ENCODE measurements around the gene ANO1.

Gene ANO1

DNA sequence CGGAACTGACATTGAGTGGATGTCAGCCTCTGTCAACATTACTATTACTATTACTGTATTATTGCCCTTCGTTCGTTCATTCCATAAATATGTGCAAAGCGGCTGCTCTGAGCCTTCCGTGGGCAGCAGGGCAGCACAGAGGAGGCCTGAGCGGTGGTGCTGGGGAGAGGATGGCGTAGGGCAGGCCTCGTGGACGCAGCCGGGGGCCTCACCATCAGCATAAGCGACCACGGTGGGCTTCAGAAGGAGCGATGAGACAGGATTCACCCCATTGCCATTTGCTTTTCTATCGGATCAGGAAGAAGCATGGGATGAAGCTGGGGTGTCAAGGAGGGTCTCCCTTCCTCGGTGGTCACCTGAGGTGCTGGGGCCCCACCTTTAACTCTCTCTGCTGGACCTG, 22.7 kb downstream of the ANO1 start:
- no peaks in the 10 kb centered on the region for H3K9me3 ChIP-seq (ENCODE audit: control insufficient read depth, low read length)
- no peak overlapping the region for H3K9ac ChIP-seq (ENCODE audit: low read length)
- H3K4me1 ChIP-seq (ENCODE audit: control insufficient read depth, insufficient read depth, low read length) = no peaks in the 10 kb centered on the region
- no peak overlapping the region for H3K4me3 ChIP-seq (ENCODE audit: low read length)
- peaks cover 46% of the 10 kb centered on the region for H3K27me3 ChIP-seq (replicated peaks; ENCODE audit: control insufficient read depth, insufficient read depth, low read length)
- DNase-seq (ENCODE audit: low read depth) = no peak
- no peaks in the 10 kb centered on the region for H3K36me3 ChIP-seq (ENCODE audit: control insufficient read depth, insufficient read depth, low read length, severe bottlenecking)

DNA sequence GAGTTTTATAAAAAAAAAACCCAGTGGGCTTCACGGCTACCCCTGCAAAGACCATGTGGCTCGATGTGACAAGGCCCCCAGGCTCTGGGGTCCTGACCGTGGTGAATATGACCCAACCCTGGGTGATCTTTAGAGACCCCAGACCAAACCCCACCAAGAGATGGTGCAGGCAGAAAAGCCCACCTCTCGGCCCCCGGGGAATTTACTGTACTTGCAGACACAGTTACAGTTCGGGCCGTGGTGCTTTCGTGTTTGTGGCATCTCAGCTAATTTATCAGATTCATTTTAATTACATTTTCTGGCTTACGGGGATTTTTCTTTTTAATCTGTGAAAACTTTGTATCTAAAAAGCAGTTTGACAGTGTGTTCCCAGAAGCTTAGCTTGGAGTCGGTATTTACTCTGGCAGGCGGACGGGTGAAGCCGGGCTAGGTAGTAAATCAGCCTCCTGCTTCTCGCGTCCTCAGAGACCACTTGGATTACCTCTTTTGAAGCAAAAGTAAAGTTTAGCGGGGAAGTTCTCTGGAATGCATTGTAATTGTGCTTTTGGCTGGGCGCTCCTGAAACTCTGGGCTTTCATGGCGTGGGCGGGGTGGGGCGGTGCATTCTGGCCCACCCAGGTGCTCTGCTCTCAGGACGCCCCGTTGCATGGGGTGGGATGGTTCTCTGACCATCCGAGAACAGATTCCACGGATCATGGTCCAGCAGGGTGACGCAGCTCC, 25.3 kb downstream of the ANO1 start:
- peaks cover 51% of the 10 kb centered on the region for H3K27me3 ChIP-seq (replicated peaks; ENCODE audit: control insufficient read depth, insufficient read depth, low read length)
- no peak overlapping the region for H3K4me3 ChIP-seq (ENCODE audit: low read length)
- no peaks in the 10 kb centered on the region for H3K36me3 ChIP-seq (ENCODE audit: control insufficient read depth, insufficient read depth, low read length, severe bottlenecking)
- H3K9me3 ChIP-seq (ENCODE audit: control insufficient read depth, low read length) = no peaks in the 10 kb centered on the region
- no peak for DNase-seq (ENCODE audit: low read depth)
- no peak overlapping the region for H3K9ac ChIP-seq (ENCODE audit: low read length)
- peaks cover 4% of the 10 kb centered on the region for H3K4me1 ChIP-seq (ENCODE audit: control insufficient read depth, insufficient read depth, low read length)

DNA sequence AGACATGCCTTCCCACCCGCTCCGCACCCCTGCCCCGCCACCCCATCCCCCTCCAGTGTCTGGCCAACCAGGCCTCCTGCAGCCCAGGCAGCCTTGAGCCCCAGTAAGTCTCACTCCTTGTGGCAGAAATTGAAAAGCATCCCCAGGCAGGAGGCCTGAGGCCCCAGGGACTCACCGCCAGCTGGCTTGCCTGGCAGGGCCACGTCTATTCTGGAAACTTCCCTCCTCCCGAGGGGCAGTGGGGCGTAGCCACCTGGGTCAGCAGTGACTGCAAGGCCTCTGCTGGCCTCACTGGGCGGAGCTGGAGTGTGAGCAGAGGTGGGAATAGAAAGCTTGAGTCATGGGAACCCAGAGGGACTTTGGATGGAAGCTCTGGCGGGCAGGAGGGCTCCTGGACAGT, 26.3 kb downstream of the ANO1 start:
- peaks cover 46% of the 10 kb centered on the region for H3K27me3 ChIP-seq (replicated peaks; ENCODE audit: control insufficient read depth, insufficient read depth, low read length)
- no peak overlapping the region for H3K9ac ChIP-seq (ENCODE audit: low read length)
- H3K9me3 ChIP-seq (ENCODE audit: control insufficient read depth, low read length) = no peaks in the 10 kb centered on the region
- DNase-seq (ENCODE audit: low read depth) = no peak
- H3K36me3 ChIP-seq (ENCODE audit: control insufficient read depth, insufficient read depth, low read length, severe bottlenecking) = no peaks in the 10 kb centered on the region
- H3K4me1 ChIP-seq (ENCODE audit: control insufficient read depth, insufficient read depth, low read length) = peaks cover 4% of the 10 kb centered on the region
- no peak overlapping the region for H3K4me3 ChIP-seq (ENCODE audit: low read length)

DNA sequence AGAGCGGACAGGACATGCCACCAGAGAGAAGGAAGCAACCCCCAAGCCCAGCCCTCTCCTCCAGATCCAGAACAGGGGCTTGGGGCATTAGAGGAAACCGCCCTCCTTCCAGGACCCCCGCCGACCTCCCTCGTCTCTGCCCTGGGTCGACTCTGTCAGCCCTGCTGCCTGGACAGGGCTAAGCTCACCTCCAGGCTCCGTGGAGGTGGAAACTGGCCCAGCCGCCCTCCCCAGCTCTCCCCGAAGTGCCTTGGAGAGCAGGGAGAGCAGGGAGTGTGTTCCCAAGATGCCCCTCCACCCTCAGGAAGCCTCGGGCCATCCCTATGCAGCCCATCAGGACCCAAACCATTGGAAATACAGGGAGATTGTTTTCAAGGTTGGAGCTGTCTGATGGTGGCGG, 26.8 kb downstream of the ANO1 start:
- Histone ChIP-seq H3K9ac (ENCODE audit: low read length) (no peak overlapping the region), H3K4me3 (ENCODE audit: low read length) (no peak overlapping the region), H3K9me3 (ENCODE audit: control insufficient read depth, low read length) (no peaks in the 10 kb centered on the region), H3K4me1 (ENCODE audit: control insufficient read depth, insufficient read depth, low read length) (peaks cover 4% of the 10 kb centered on the region), H3K36me3 (ENCODE audit: control insufficient read depth, insufficient read depth, low read length, severe bottlenecking) (no peaks in the 10 kb centered on the region), H3K27me3 (replicated peaks; ENCODE audit: control insufficient read depth, insufficient read depth, low read length) (peaks cover 46% of the 10 kb centered on the region)
- DNase-seq (ENCODE audit: low read depth) = no peak

GRCh38 chr11:70105369-70105754, 27.2 kb downstream of the ANO1 start:
- H3K9me3 ChIP-seq (ENCODE audit: control insufficient read depth, low read length) = no peaks in the 10 kb centered on the region

GRCh38 chr11:70105755-70106571, 27.8 kb downstream of the ANO1 start:
- DNase-seq (ENCODE audit: low read depth) = no peak
- H3K4me1 ChIP-seq (ENCODE audit: control insufficient read depth, insufficient read depth, low read length) = peaks cover 4% of the 10 kb centered on the region
- H3K9ac ChIP-seq (ENCODE audit: low read length) = no peak overlapping the region
- peaks cover 40% of the 10 kb centered on the region for H3K27me3 ChIP-seq (replicated peaks; ENCODE audit: control insufficient read depth, insufficient read depth, low read length)
- no peaks in the 10 kb centered on the region for H3K9me3 ChIP-seq (ENCODE audit: control insufficient read depth, low read length)
- H3K4me3 ChIP-seq (ENCODE audit: low read length) = no peak overlapping the region
- no peaks in the 10 kb centered on the region for H3K36me3 ChIP-seq (ENCODE audit: control insufficient read depth, insufficient read depth, low read length, severe bottlenecking)

More at GRCh38 chr11:70105369-70105754, 27.2 kb downstream of the ANO1 start:
- Histone ChIP-seq H3K9ac (ENCODE audit: low read length) (no peak overlapping the region), H3K4me3 (ENCODE audit: low read length) (no peak overlapping the region), H3K27me3 (replicated peaks; ENCODE audit: control insufficient read depth, insufficient read depth, low read length) (peaks cover 46% of the 10 kb centered on the region), H3K36me3 (ENCODE audit: control insufficient read depth, insufficient read depth, low read length, severe bottlenecking) (no peaks in the 10 kb centered on the region), H3K4me1 (ENCODE audit: control insufficient read depth, insufficient read depth, low read length) (peaks cover 4% of the 10 kb centered on the region)
- no peak for DNase-seq (ENCODE audit: low read depth)

GRCh38 chr11:70106757-70107156, 28.6 kb downstream of the ANO1 start:
- Histone ChIP-seq H3K9ac (ENCODE audit: low read length) (no peak overlapping the region), H3K4me1 (ENCODE audit: control insufficient read depth, insufficient read depth, low read length) (peaks cover 4% of the 10 kb centered on the region), H3K9me3 (ENCODE audit: control insufficient read depth, low read length) (no peaks in the 10 kb centered on the region), H3K4me3 (ENCODE audit: low read length) (no peak overlapping the region), H3K27me3 (replicated peaks; ENCODE audit: control insufficient read depth, insufficient read depth, low read length) (peaks cover 35% of the 10 kb centered on the region), H3K36me3 (ENCODE audit: control insufficient read depth, insufficient read depth, low read length, severe bottlenecking) (no peaks in the 10 kb centered on the region)
- no peak for DNase-seq (ENCODE audit: low read depth)

DNA sequence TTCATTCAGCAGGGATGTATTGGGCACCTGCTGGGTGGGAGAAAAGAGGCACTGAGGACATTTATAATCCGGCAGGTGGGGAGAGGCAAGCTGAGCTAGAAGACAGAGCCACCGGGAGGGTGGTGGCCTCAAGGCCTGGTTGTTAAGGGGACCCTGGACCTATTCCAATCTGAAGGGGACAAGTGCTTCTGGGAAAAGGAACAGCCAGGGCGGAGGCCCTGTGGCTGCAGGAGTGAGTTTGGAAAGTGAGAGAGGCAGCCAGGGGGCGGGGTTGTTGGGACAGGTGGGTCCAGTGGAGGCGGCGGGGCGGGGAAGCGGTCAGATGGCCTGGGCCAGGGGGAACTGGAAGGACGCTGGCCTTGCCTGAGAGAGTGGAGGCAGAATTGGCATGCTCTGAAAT, 29.1 kb downstream of the ANO1 start:
- Histone ChIP-seq H3K9me3 (ENCODE audit: control insufficient read depth, low read length) (no peaks in the 10 kb centered on the region), H3K4me1 (ENCODE audit: control insufficient read depth, insufficient read depth, low read length) (peaks cover 4% of the 10 kb centered on the region), H3K4me3 (ENCODE audit: low read length) (no peak overlapping the region), H3K36me3 (ENCODE audit: control insufficient read depth, insufficient read depth, low read length, severe bottlenecking) (no peaks in the 10 kb centered on the region), H3K9ac (ENCODE audit: low read length) (no peak overlapping the region), H3K27me3 (replicated peaks; ENCODE audit: control insufficient read depth, insufficient read depth, low read length) (peaks cover 33% of the 10 kb centered on the region)
- no peak for DNase-seq (ENCODE audit: low read depth)

DNA sequence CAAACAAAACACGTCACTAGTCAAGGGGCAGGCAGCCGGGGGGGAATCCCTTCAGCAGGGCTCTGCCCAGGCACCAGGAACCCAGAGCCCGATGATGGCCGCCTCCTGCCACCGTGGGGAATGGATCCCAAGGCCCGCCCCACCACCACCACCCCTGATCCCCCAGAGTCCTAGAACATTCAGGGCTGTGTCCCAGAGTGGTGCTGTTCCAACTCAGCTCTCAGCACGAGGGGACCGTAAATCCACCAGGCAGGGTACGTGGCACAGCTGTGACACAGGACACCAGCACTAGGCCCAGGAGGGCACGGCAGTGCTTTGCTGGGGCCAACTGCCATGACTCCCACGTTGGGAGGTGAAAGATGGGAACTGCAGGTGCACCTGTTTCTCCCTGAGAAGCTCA, 29.6 kb downstream of the ANO1 start:
- Histone ChIP-seq H3K9ac (ENCODE audit: low read length) (no peak overlapping the region), H3K4me1 (ENCODE audit: control insufficient read depth, insufficient read depth, low read length) (peaks cover 4% of the 10 kb centered on the region), H3K36me3 (ENCODE audit: control insufficient read depth, insufficient read depth, low read length, severe bottlenecking) (no peaks in the 10 kb centered on the region), H3K27me3 (replicated peaks; ENCODE audit: control insufficient read depth, insufficient read depth, low read length) (peaks cover 29% of the 10 kb centered on the region), H3K4me3 (ENCODE audit: low read length) (no peak overlapping the region), H3K9me3 (ENCODE audit: control insufficient read depth, low read length) (no peaks in the 10 kb centered on the region)
- no peak for DNase-seq (ENCODE audit: low read depth)

- Histone ChIP-seq H3K27me3 (replicated peaks; ENCODE audit: control insufficient read depth, insufficient read depth, low read length) (peaks cover 29% of the 10 kb centered on the region), H3K4me1 (ENCODE audit: control insufficient read depth, insufficient read depth, low read length) (peaks cover 4% of the 10 kb centered on the region), H3K9me3 (ENCODE audit: control insufficient read depth, low read length) (no peaks in the 10 kb centered on the region), H3K9ac (ENCODE audit: low read length) (no peak overlapping the region), H3K4me3 (ENCODE audit: low read length) (no peak overlapping the region), H3K36me3 (ENCODE audit: control insufficient read depth, insufficient read depth, low read length, severe bottlenecking) (no peaks in the 10 kb centered on the region)
- peak; percentile 48 for DNase-seq (ENCODE audit: low read depth)
These were observed 30.1 kb downstream of the ANO1 start for GRCh38 chr11:70108250-70108649.

- peaks cover 30% of the 10 kb centered on the region for H3K27me3 ChIP-seq (replicated peaks; ENCODE audit: control insufficient read depth, insufficient read depth, low read length)
- no peak overlapping the region for H3K9ac ChIP-seq (ENCODE audit: low read length)
- peaks cover 4% of the 10 kb centered on the region for H3K4me1 ChIP-seq (ENCODE audit: control insufficient read depth, insufficient read depth, low read length)
- DNase-seq (ENCODE audit: low read depth) = peak; percentile 31
- no peaks in the 10 kb centered on the region for H3K36me3 ChIP-seq (ENCODE audit: control insufficient read depth, insufficient read depth, low read length, severe bottlenecking)
- H3K9me3 ChIP-seq (ENCODE audit: control insufficient read depth, low read length) = no peaks in the 10 kb centered on the region
- no peak overlapping the region for H3K4me3 ChIP-seq (ENCODE audit: low read length)
These were observed 30.9 kb downstream of the ANO1 start for GRCh38 chr11:70109006-70109405.

All from adipocyte (in vitro differentiated cells).